GM12874 (cell line): ENCODE measurements around the gene CDH8.

ENCODE experiments used
- CTCF ChIP-seq: IDR thresholded peaks from 2 replicates; pipeline ENCODE4 v1.5.1; 2011; ENCODE audit warnings: low read depth, mild to moderate bottlenecking, control low read depth, low read length, moderate library complexity; ENCODE audit not compliant: insufficient read depth

Gene CDH8

GRCh38 chr16:61952841-61953240 lies 83.4 kb downstream of the CDH8 start:
- no peak for TF ChIP-seq CTCF

- TF ChIP-seq CTCF: no peak
These were observed 87.8 kb downstream of the CDH8 start for GRCh38 chr16:61948414-61948813.

- no peak for TF ChIP-seq CTCF
These were observed 90.2 kb downstream of the CDH8 start for GRCh38 chr16:61946019-61946418.

GRCh38 chr16:61945511-61945910 lies 90.7 kb downstream of the CDH8 start:
- TF ChIP-seq CTCF: no peak

GRCh38 chr16:61944004-61944403 lies 92.2 kb downstream of the CDH8 start:
- no peak for TF ChIP-seq CTCF

GRCh38 chr16:61940611-61941010 lies 95.6 kb downstream of the CDH8 start:
- TF ChIP-seq CTCF: no peak

GRCh38 chr16:61937646-61938045 lies 98.6 kb downstream of the CDH8 start:
- TF ChIP-seq CTCF: no peak

GRCh38 chr16:61936522-61936921 lies 99.7 kb downstream of the CDH8 start:
- TF ChIP-seq CTCF: peak; percentile 12; the same call in 1 of the 2 replicates
